Progenitor cell of endocrine pancreas (in vitro differentiated cells): ENCODE measurements around the gene RASSF8. TPM values are rescaled to one million over a fixed set of nuclear protein-coding genes. Genes with fewer than 3 reads are reported as not detected.

Experiments
- DNase-seq: peaks from one replicate; pipeline ENCODE4 v3.0.0; 2021; ENCODE audit warnings: low spot score; ENCODE audit not compliant: unreplicated experiment
- H3K27ac Mint-ChIP-seq: 2 replicates; pipeline ENCODE4 v1.8.0; 2021; ENCODE audit warnings: mild to moderate bottlenecking, moderate library complexity, mixed read lengths
- H3K27me3 Mint-ChIP-seq: 2 replicates; pipeline ENCODE4 v1.8.0; 2021; ENCODE audit warnings: mixed read lengths
- H3K36me3 Mint-ChIP-seq: 2 replicates; pipeline ENCODE4 v1.8.0; 2022; ENCODE audit warnings: mixed read lengths; ENCODE audit not compliant: insufficient read depth
- H3K4me1 Mint-ChIP-seq: 2 replicates; pipeline ENCODE4 v1.8.0; 2021; ENCODE audit warnings: low read depth, mixed read lengths
- H3K4me3 Mint-ChIP-seq: 2 replicates; pipeline ENCODE4 v1.8.0; 2021; ENCODE audit warnings: low read depth, mild to moderate bottlenecking, moderate library complexity, mixed read lengths
- H3K9me3 Mint-ChIP-seq: 2 replicates; pipeline ENCODE4 v1.8.0; 2021; ENCODE audit warnings: low read depth, mixed read lengths
- total RNA-seq: library from RNA; stranded (reverse); gene quantifications from 2 replicates; pipeline ENCODE4 v1.2.1, GENCODE V29; 2021
- TF ChIP-seq, protein P1 (sequence below): fragments of 200-600 bp; sonication (generic); IDR thresholded peaks from one replicate; pipeline ENCODE4 v1.5.0; 2021; ENCODE audit warnings: antibody characterized with exemption, mild to moderate bottlenecking; ENCODE audit not compliant: unreplicated experiment

The RASSF8 gene
- total RNA-seq, 1 donor from 2014 or later, result 38.8 TPM

DNA sequence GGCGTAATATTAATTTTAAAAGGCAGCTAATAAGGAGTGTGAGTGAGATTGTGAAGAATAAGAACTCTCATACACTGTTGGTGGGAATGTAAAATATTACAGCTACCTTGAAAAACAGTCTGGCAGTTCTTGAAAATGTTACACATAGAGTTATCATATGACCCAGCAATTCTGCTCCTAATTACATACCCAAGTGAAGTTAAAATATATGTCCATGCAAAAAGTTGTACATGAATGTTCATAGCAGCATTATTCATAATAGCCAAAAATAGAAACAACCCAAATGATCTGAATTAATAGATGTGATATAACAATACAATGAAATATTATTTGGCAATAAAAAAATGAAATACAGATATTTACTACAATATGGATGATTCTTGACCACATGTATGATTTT lies 68.2 kb downstream of the RASSF8 start:
- H3K9me3 Mint-ChIP-seq, result peaks cover 10% of the 10 kb centered on the region
- H3K4me3 Mint-ChIP-seq, result no peak overlapping the region
- peaks cover 24% of the 10 kb centered on the region for H3K4me1 Mint-ChIP-seq
- TF ChIP-seq, protein P1, sequence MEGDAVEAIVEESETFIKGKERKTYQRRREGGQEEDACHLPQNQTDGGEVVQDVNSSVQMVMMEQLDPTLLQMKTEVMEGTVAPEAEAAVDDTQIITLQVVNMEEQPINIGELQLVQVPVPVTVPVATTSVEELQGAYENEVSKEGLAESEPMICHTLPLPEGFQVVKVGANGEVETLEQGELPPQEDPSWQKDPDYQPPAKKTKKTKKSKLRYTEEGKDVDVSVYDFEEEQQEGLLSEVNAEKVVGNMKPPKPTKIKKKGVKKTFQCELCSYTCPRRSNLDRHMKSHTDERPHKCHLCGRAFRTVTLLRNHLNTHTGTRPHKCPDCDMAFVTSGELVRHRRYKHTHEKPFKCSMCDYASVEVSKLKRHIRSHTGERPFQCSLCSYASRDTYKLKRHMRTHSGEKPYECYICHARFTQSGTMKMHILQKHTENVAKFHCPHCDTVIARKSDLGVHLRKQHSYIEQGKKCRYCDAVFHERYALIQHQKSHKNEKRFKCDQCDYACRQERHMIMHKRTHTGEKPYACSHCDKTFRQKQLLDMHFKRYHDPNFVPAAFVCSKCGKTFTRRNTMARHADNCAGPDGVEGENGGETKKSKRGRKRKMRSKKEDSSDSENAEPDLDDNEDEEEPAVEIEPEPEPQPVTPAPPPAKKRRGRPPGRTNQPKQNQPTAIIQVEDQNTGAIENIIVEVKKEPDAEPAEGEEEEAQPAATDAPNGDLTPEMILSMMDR, result no peak
- H3K27ac Mint-ChIP-seq, result no peak overlapping the region
- H3K27me3 Mint-ChIP-seq, result no peaks in the 10 kb centered on the region
- H3K36me3 Mint-ChIP-seq, result peaks cover 11% of the 10 kb centered on the region
- DNase-seq, result no peak

DNA sequence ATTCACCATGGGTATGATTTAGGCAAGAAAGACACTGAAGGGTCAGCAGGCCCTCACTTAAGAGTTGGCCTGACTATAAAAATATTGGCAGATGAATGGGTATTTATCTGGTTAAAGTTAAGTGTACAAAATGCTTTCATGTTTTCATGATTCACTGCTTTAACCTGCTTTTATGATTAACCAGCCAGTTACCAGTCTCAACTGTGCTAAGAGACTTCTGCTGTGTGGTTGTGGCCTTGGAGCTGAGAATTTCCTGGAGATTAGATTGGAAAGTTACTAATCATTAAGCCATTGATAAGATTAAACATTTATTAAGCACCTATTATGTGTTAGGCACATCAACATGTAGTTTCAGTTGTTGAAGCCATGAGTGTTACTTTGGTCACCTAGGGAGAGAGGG lies 68.9 kb downstream of the RASSF8 start:
- TF ChIP-seq, protein P1, result no peak
- no peaks in the 10 kb centered on the region for H3K27me3 Mint-ChIP-seq
- H3K9me3 Mint-ChIP-seq, result peaks cover 7% of the 10 kb centered on the region
- peaks cover 11% of the 10 kb centered on the region for H3K36me3 Mint-ChIP-seq
- peak overlapping the region; percentile 27 for H3K27ac Mint-ChIP-seq
- peaks cover 26% of the 10 kb centered on the region for H3K4me1 Mint-ChIP-seq
- no peak overlapping the region for H3K4me3 Mint-ChIP-seq
- no peak for DNase-seq

DNA sequence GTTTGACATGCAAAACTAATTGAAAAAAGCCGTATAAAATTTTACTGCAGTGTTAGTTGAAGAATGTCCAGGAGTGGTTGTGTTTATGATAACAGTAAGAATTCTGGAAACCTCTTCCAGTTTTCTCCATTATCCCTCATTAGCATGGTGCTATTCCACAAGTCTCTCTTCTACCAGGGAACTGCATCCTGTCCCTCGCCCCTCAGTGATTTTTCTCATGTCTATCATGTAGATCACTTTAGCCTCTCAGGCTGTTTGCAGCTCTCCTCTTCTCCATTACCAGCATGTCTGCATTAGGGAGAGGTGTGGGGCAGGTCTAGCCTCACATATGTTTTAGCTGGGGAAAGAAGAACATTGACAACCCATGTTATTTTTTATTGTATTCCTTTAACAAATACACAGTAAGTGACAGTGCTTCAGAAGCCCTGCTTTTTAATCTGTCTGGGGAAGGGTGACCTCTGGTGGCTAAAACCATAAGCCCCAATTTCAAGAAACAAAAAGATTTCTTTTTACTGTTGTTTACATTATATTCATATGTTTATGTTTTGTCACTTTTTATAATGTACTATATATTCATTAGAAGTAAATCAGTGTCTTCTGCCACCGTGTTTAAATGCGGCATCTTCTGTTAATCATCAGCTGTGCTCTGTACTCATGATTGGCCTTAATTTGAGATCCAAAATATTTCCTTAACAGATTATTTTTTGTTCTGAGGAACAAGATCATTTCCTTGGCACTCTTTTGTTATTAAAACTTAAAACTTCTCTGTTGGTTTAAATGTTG lies 70.7 kb downstream of the RASSF8 start:
- no peaks in the 10 kb centered on the region for H3K27me3 Mint-ChIP-seq
- peaks cover 34% of the 10 kb centered on the region for H3K4me1 Mint-ChIP-seq
- no peak for DNase-seq
- peak overlapping the region; percentile 10 for H3K27ac Mint-ChIP-seq
- peaks cover 8% of the 10 kb centered on the region for H3K36me3 Mint-ChIP-seq
- H3K4me3 Mint-ChIP-seq, result no peak overlapping the region
- TF ChIP-seq, protein P1, result peak; percentile 98
- H3K9me3 Mint-ChIP-seq, result peaks cover 3% of the 10 kb centered on the region

DNA sequence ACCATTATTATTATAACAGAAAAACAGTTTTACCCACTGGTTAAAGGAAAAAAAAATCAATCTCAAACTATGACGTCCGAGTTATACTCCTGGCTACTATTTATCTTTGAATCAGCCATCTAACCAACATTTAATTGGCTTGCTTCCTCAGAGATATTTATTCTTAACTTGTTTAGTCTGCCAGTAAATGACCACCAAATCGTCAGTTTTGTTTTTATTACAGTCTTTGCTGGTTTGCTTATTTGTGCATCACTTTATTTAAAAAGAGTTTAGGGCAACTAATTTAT lies 71.2 kb downstream of the RASSF8 start:
- H3K9me3 Mint-ChIP-seq, result peaks cover 3% of the 10 kb centered on the region
- no peak overlapping the region for H3K27ac Mint-ChIP-seq
- no peak overlapping the region for H3K4me3 Mint-ChIP-seq
- peaks cover 5% of the 10 kb centered on the region for H3K36me3 Mint-ChIP-seq
- DNase-seq, result no peak
- TF ChIP-seq, protein P1, result no peak
- H3K27me3 Mint-ChIP-seq, result no peaks in the 10 kb centered on the region
- H3K4me1 Mint-ChIP-seq, result peaks cover 37% of the 10 kb centered on the region

DNA sequence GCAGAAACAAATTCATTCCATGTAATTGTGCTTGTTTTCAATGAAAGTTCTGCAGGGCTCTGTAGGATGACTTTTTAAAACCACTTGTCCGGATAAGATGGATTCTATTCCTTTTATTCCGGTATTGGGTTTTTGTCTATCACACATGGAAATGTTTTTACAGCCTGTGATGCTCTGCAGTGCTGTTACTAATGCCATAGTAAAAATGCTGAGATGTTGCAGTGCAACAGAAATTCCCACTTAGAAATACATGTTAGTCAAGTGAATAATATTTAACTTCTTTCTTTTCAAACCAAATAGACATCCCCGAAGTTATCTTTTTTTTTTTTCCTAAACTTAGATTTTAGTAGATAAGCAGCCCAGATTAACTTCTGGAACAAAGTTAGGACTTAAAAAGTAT lies 71.9 kb downstream of the RASSF8 start:
- Mint-ChIP-seq H3K27me3 (no peaks in the 10 kb centered on the region), H3K9me3 (peaks cover 3% of the 10 kb centered on the region), H3K4me1 (peaks cover 37% of the 10 kb centered on the region), H3K27ac (no peak overlapping the region), H3K36me3 (peaks cover 3% of the 10 kb centered on the region), H3K4me3 (no peak overlapping the region)
- no peak for DNase-seq
- TF ChIP-seq, protein P1, result no peak
